Loucy (cell line): ENCODE data around the gene DLL3.
"Not testable (repeated sequence)": the region's sequence is repeated elsewhere in the genome, so short reads cannot be mapped to it uniquely, and the experiment has no call there.

Experiments
- H2AFZ ChIP-seq: fragments of 200-600 bp; sonication (generic); 2 replicates; pipeline ENCODE4 v1.6.0; 2016; ENCODE audit warnings: antibody characterized with exemption, mild to moderate bottlenecking, low read length, moderate library complexity
- H3F3A ChIP-seq: fragments of 200-600 bp; 2 replicates; pipeline ENCODE4 v1.6.0; 2016; ENCODE audit warnings: antibody characterized with exemption, low read depth, mild to moderate bottlenecking
- H3K27me3 ChIP-seq: fragments of 200-600 bp; sonication (generic); 2 replicates; pipeline ENCODE4 v1.6.1; 2014; ENCODE audit warnings: low read length, mild to moderate bottlenecking; ENCODE audit not compliant: insufficient read depth, poor library complexity, severe bottlenecking
- H3K36me3 ChIP-seq: fragments of 200-600 bp; sonication (generic); 2 replicates; pipeline ENCODE4 v1.6.1; 2016; ENCODE audit warnings: low read length; ENCODE audit not compliant: insufficient read depth
- H3K4me1 ChIP-seq: fragments of 200-600 bp; sonication (generic); 2 replicates; pipeline ENCODE4 v1.5.1; 2014; ENCODE audit warnings: low read length, mild to moderate bottlenecking; ENCODE audit not compliant: insufficient read depth, poor library complexity, severe bottlenecking
- H3K4me2 ChIP-seq: fragments of 200-600 bp; sonication (generic); 2 replicates; pipeline ENCODE4 v1.6.0; 2014; ENCODE audit warnings: antibody characterized with exemption, low read length, low read depth, mild to moderate bottlenecking; ENCODE audit not compliant: poor library complexity, severe bottlenecking
- H3K4me3 ChIP-seq: fragments of 200-600 bp; sonication (generic); 2 replicates; pipeline ENCODE4 v1.5.1; 2014; ENCODE audit warnings: low read length, mild to moderate bottlenecking, mixed read lengths; ENCODE audit not compliant: poor library complexity, severe bottlenecking
- H3K79me2 ChIP-seq: fragments of 200-600 bp; sonication (generic); 2 replicates; pipeline ENCODE4 v1.6.1; 2014; ENCODE audit warnings: low read length; ENCODE audit not compliant: insufficient read depth
- H3K9ac ChIP-seq: fragments of 200-600 bp; sonication (generic); 2 replicates; pipeline ENCODE4 v1.6.0; 2014; ENCODE audit warnings: mild to moderate bottlenecking, low read depth, low read length, moderate library complexity; ENCODE audit not compliant: poor library complexity, severe bottlenecking
- H3K9me2 ChIP-seq: fragments of 200-600 bp; sonication (generic); replicated peaks from 2 replicates; pipeline ENCODE4 v1.6.1; 2016; ENCODE audit warnings: low read depth, low read length, mixed read lengths
- H3K9me3 ChIP-seq: fragments of 200-600 bp; sonication (generic); 2 replicates; pipeline ENCODE4 v1.6.1; 2014; ENCODE audit warnings: mild to moderate bottlenecking, antibody characterized with exemption, low read length, low read depth; ENCODE audit not compliant: insufficient read depth
- H4K20me1 ChIP-seq: fragments of 200-600 bp; sonication (generic); 2 replicates; pipeline ENCODE4 v1.6.0; 2014; ENCODE audit warnings: antibody characterized with exemption, low read length, mild to moderate bottlenecking; ENCODE audit not compliant: insufficient read depth, poor library complexity, severe bottlenecking
- EZH2phosphoT487 ChIP-seq: fragments of 200-600 bp; IDR thresholded peaks from 2 replicates; pipeline ENCODE4 v1.6.1; 2018; ENCODE audit warnings: antibody characterized with exemption, mild to moderate bottlenecking, moderate library complexity, borderline replicate concordance
- TF ChIP-seq, protein P1 (sequence below): fragments of 200-600 bp; sonication (generic); conservative IDR thresholded peaks from 2 replicates; pipeline ENCODE4 v1.5.1; 2014; ENCODE audit warnings: mild to moderate bottlenecking, antibody characterized with exemption, low read length

The DLL3 gene

DNA sequence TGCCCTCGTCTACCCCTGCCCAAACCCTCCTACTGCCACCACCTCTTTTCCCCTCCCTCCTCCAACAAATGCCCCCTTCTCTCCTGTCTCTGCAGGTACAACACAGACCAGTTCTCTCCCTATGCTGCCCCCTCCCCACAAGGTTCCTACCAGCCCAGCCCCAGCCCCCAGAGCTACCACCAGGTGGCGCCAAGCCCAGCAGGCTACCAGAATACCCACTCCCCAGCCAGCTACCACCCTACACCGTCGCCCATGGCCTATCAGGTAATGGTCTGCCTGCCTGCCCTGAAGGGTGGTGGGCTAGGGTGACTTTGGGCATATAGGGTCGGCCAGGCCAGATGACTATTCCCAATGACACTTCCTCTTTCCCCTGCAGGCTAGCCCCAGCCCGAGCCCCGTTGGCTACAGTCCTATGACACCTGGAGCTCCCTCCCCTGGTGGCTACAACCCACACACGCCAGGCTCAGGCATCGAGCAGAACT lies 24.6 kb upstream of the DLL3 start:
- no peaks in the 10 kb centered on the region for H4K20me1 ChIP-seq
- no peaks in the 10 kb centered on the region for H3K9me3 ChIP-seq
- no peak overlapping the region for H3K4me3 ChIP-seq
- no peak overlapping the region for H2AFZ ChIP-seq
- peaks cover 72% of the 10 kb centered on the region; the same call in 1 of the 2 replicates for H3K36me3 ChIP-seq
- H3K4me1 ChIP-seq, result no peaks in the 10 kb centered on the region
- H3K4me2 ChIP-seq, result no peak overlapping the region
- TF ChIP-seq, protein P1, sequence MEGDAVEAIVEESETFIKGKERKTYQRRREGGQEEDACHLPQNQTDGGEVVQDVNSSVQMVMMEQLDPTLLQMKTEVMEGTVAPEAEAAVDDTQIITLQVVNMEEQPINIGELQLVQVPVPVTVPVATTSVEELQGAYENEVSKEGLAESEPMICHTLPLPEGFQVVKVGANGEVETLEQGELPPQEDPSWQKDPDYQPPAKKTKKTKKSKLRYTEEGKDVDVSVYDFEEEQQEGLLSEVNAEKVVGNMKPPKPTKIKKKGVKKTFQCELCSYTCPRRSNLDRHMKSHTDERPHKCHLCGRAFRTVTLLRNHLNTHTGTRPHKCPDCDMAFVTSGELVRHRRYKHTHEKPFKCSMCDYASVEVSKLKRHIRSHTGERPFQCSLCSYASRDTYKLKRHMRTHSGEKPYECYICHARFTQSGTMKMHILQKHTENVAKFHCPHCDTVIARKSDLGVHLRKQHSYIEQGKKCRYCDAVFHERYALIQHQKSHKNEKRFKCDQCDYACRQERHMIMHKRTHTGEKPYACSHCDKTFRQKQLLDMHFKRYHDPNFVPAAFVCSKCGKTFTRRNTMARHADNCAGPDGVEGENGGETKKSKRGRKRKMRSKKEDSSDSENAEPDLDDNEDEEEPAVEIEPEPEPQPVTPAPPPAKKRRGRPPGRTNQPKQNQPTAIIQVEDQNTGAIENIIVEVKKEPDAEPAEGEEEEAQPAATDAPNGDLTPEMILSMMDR, result peak; percentile 81
- no peak for TF ChIP-seq EZH2phosphoT487
- no peak overlapping the region for H3K9ac ChIP-seq
- no peaks in the 10 kb centered on the region for H3K27me3 ChIP-seq
- H3K9me2 ChIP-seq, result no peaks in the 10 kb centered on the region
- no peaks in the 10 kb centered on the region for H3K79me2 ChIP-seq
- H3F3A ChIP-seq, result no peaks in the 10 kb centered on the region

DNA sequence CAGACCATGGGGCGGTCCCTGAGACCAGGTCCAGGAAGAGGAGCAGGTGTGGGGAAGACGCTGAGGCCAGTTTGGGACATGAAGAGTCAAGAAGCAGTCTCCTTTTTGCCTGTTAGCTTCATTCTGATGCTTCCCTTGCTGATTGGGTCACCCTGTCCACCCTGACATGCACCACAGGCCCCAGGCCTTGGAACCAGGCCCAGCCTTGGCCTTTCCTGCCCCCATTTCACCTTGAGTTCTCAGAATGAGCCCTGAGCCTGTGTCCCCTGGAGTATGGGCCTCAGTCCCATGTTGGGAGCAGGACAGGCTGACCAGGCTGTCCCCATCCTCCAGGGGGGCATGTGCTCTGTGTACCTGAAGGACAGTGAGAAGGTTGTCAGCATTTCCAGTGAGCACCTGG lies 23.0 kb upstream of the DLL3 start:
- Histone ChIP-seq H2AFZ (no peak overlapping the region), H3F3A (no peaks in the 10 kb centered on the region), H4K20me1 (no peaks in the 10 kb centered on the region), H3K4me2 (no peak overlapping the region), H3K9me3 (no peaks in the 10 kb centered on the region), H3K79me2 (peaks cover 1% of the 10 kb centered on the region), H3K9ac (no peak overlapping the region), H3K36me3 (peaks cover 57% of the 10 kb centered on the region; the same call in 1 of the 2 replicates), H3K27me3 (no peaks in the 10 kb centered on the region), H3K4me3 (no peak overlapping the region), H3K9me2 (no peaks in the 10 kb centered on the region), H3K4me1 (no peaks in the 10 kb centered on the region)
- no peak for TF ChIP-seq EZH2phosphoT487
- TF ChIP-seq, protein P1, result no peak

DNA sequence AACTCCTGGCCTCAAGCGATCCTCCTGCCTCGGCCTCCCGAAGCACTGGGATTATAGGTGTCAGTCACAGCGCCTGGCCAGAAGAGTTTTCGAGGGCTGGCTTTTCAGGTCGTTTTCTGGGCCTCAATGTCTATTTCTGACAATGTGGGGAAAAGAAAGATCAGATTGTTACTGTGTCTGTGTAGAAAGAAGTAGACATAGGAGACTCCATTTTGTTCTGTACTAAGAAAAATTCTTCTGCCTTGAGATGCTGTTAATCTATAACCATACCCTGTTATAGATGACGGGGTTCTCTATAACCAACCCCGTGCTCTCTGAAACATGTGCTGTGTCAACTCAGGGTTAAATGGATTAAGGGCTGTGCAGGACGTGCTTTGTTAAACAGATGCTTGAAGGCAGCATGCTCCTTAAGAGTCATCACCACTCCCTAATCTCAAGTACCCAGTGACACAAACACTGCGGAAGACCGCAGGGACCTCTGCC lies 19.4 kb upstream of the DLL3 start:
- H3K4me2 ChIP-seq, H3K9ac ChIP-seq, H3F3A ChIP-seq, H3K9me2 ChIP-seq, H3K27me3 ChIP-seq, H3K9me3 ChIP-seq, H3K4me1 ChIP-seq, H2AFZ ChIP-seq, H3K4me3 ChIP-seq: not testable (repeated sequence)
- Histone ChIP-seq H3K79me2 (peaks cover 21% of the 10 kb centered on the region), H3K36me3 (peaks cover 21% of the 10 kb centered on the region; the same call in 1 of the 2 replicates), H4K20me1 (peaks cover 11% of the 10 kb centered on the region)

DNA sequence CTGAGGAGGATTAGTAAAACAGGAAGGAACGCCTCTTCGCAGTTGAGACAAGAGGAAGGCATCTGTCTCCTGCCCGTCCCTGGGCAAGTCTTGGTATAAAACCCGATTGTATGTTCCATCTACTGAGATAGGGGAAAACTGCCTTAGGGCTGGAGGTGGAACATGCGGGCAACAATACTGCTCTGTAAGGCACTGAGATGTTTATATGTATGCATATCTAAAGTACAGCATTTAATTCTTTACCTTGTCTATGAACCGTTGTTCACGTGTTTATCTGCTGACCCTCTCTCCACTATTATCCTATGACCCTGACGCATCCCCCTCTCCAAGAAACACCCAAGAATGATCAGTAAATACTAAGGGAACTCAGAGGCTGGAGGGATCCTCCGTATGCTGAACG lies 18.8 kb upstream of the DLL3 start:
- peak overlapping the region; percentile 92 for H3K9ac ChIP-seq
- H3K4me2 ChIP-seq, result peak overlapping the region; percentile 99
- H3K4me3 ChIP-seq, result peak overlapping the region; percentile 92
- peaks cover 21% of the 10 kb centered on the region for H3K79me2 ChIP-seq
- peaks cover 16% of the 10 kb centered on the region; the same call in 1 of the 2 replicates for H3K36me3 ChIP-seq
- H2AFZ ChIP-seq, result peak overlapping the region; percentile 80
- H3F3A ChIP-seq, result no peaks in the 10 kb centered on the region
- no peaks in the 10 kb centered on the region for H3K4me1 ChIP-seq
- no peaks in the 10 kb centered on the region for H3K27me3 ChIP-seq
- H4K20me1 ChIP-seq, result peaks cover 11% of the 10 kb centered on the region
- no peaks in the 10 kb centered on the region for H3K9me2 ChIP-seq
- TF ChIP-seq EZH2phosphoT487, result no peak
- TF ChIP-seq, protein P1, result no peak
- H3K9me3 ChIP-seq, result no peaks in the 10 kb centered on the region
